Ovary (tissue), 3 donors: Measurements from ENCODE around the gene CCDC17.

Experiments
- CTCF ChIP-seq, 3 donors: fragments of 450-650 bp in 2 of 3; fragments of 200-600 bp in 1 of 3; IDR thresholded peaks; one replicate each; pipeline versions ENCODE4 v1.5.1 to v1.8.0; 2016 to 2022; ENCODE audit warnings: antibody characterized with exemption in 3 of 3, mild to moderate bottlenecking in 1 of 3
- EP300 ChIP-seq: sonication (generic); formaldehyde crosslinking; IDR thresholded peaks from one replicate; pipeline ENCODE4 v1.6.1; 2017; ENCODE audit warnings: antibody characterized with exemption
- POLR2A ChIP-seq: fragments of 450-650 bp; IDR thresholded peaks from one replicate; pipeline ENCODE4 v1.6.1; 2017; ENCODE audit warnings: antibody characterized with exemption, mild to moderate bottlenecking, moderate library complexity
- donor health status: DM: no; HTN: no; CAD: no.

GRCh38 chr1:45574105-45574626 lies 49.7 kb downstream of the CCDC17 start:
- TF ChIP-seq CTCF (IDR thresholded peaks at IDR 0.05) (no peak), EP300 (no peak), POLR2A (no peak)
